GM18951 (cell line): Measurements from ENCODE around the gene SNCAIP.
"Not testable (repeated sequence)": the region's sequence is repeated elsewhere in the genome, so short reads cannot be mapped to it uniquely, and the experiment has no call there.

Experiments used
- POLR2A ChIP-seq: IDR thresholded peaks from 4 replicates; pipeline ENCODE4 v1.6.1; 2011; ENCODE audit warnings: mild to moderate bottlenecking; ENCODE audit not compliant: insufficient read length, insufficient read depth; ENCODE audit errors: extremely low read depth
- in situ Hi-C: fragments of 300-500 bp; cut with MboI; formaldehyde crosslinking; loops from one replicate; pipeline ENCODE4 v1.12.0; 2022; ENCODE audit warnings: low sequenced_read_pairs, mixed read lengths, inconsistent platforms; ENCODE audit not compliant: unreplicated experiment

The SNCAIP gene

GRCh38 chr5:122330881-122331280, 18.8 kb downstream of the SNCAIP start:
- TF ChIP-seq POLR2A: no peak
- in situ Hi-C loops: no loop called here

- no peak for TF ChIP-seq POLR2A
- in situ Hi-C loops: no loop called here
Observed at GRCh38 chr5:122332599-122333555, 20.8 kb downstream of the SNCAIP start.

GRCh38 chr5:122333564-122333963, 21.5 kb downstream of the SNCAIP start:
- in situ Hi-C loops: no loop called here

GRCh38 chr5:122339591-122339990, 27.6 kb downstream of the SNCAIP start:
- TF ChIP-seq POLR2A: no peak
- in situ Hi-C loops: no loop called here

More at GRCh38 chr5:122333564-122333963, 21.5 kb downstream of the SNCAIP start:
- TF ChIP-seq POLR2A: no peak

GRCh38 chr5:122341087-122341486, 29.1 kb downstream of the SNCAIP start:
- in situ Hi-C loops: no loop called here
- no peak for TF ChIP-seq POLR2A

- in situ Hi-C loops: no loop called here
Observed at GRCh38 chr5:122342256-122342655, 30.2 kb downstream of the SNCAIP start.

GRCh38 chr5:122346897-122347581, 35.0 kb downstream of the SNCAIP start:
- TF ChIP-seq POLR2A: no peak
- in situ Hi-C loops: no loop called here

More at GRCh38 chr5:122342256-122342655, 30.2 kb downstream of the SNCAIP start:
- no peak for TF ChIP-seq POLR2A

GRCh38 chr5:122350496-122350895, 38.5 kb downstream of the SNCAIP start:
- TF ChIP-seq POLR2A: no peak
- in situ Hi-C loops: no loop called here

- in situ Hi-C loops: no loop called here
- TF ChIP-seq POLR2A: no peak
Observed at GRCh38 chr5:122351416-122352157, 39.5 kb downstream of the SNCAIP start.

GRCh38 chr5:122352331-122352730, 40.3 kb downstream of the SNCAIP start:
- in situ Hi-C loops: no loop called here
- TF ChIP-seq POLR2A: no peak

- in situ Hi-C loops: not testable (repeated sequence)
Observed at GRCh38 chr5:122353361-122353760, 41.3 kb downstream of the SNCAIP start.

GRCh38 chr5:122354293-122354692, 42.3 kb downstream of the SNCAIP start:
- no peak for TF ChIP-seq POLR2A
- in situ Hi-C loops: no loop called here

GRCh38 chr5:122355324-122355723, 43.3 kb downstream of the SNCAIP start:
- in situ Hi-C loops: no loop called here
- TF ChIP-seq POLR2A: no peak
